Psoas muscle (tissue), 8 donors: ENCODE results near the gene TRPM6. TPM values are rescaled to one million over a fixed set of nuclear protein-coding genes. Genes with fewer than 3 reads are reported as not detected.

Source experiments
- ATAC-seq, 4 donors: fragments of 200-7000 bp; cut with Tn5 transposase; one replicate each; pipeline ENCODE4 v1.9.1; 2020; ENCODE audit warnings: moderate library complexity in 3 of 4, mild to moderate bottlenecking in 2 of 4
- DNase-seq, 2 donors: peaks; one replicate each; pipeline ENCODE4 v3.0.0-alpha.2; 2020
- H3K27ac ChIP-seq: fragments of 200-600 bp; one replicate; pipeline ENCODE4 v1.8.0; 2022
- H3K27me3 ChIP-seq, 3 donors: fragments of 200-600 bp in 1 of 3; one replicate each; pipeline versions ENCODE4 v1.6.1 to v1.8.0; 2013 to 2022; ENCODE audit warnings: low read length in 2 of 3, mild to moderate bottlenecking in 2 of 3, moderate library complexity in 1 of 3; ENCODE audit not compliant: insufficient read depth in 3 of 3
- H3K36me3 ChIP-seq, 2 donors: fragments of 200-600 bp in 1 of 2; one replicate each; pipeline versions ENCODE4 v1.6.1 to v1.8.0; 2013 to 2022; ENCODE audit warnings: low read depth in 1 of 2, mild to moderate bottlenecking in 1 of 2, moderate library complexity in 1 of 2; ENCODE audit not compliant: insufficient read depth in 1 of 2
- H3K4me1 ChIP-seq: fragments of 200-600 bp; one replicate; pipeline ENCODE4 v1.8.0; 2022
- H3K4me3 ChIP-seq: fragments of 200-600 bp; one replicate; pipeline ENCODE4 v1.8.0; 2022; ENCODE audit warnings: mild to moderate bottlenecking
- H3K9me3 ChIP-seq: fragments of 200-600 bp; one replicate; pipeline ENCODE4 v1.8.0; 2022
- WGBS, 3 donors: extraction: QIAGEN DNeasy Blood & Tissue Kit; methylation state at CpG; one replicate each; pipeline versions ENCODE4 v1.1.6 to v1.1.7; 2013; 5-methylcytosine and 5-hydroxymethylcytosine counted together
- intact Hi-C, 2 donors: fragments of 100-400 bp; cut with DNase I; formaldehyde crosslinking; loops; one replicate each; pipeline versions ENCODE4 v1.11.0 to v1.14.2; 2022
- polyA plus RNA-seq, 3 donors: library from polyadenylated mRNA; stranded (reverse); fragments of 200-250 nt; gene quantifications; one replicate each; pipeline ENCODE4 v1.2.3, GENCODE V29; 2013
- total RNA-seq, 4 donors: library from RNA; stranded (reverse); fragmentation: NEBNext Ultra II Directional in 2 of 4; extraction: Animal tissue kit (Norgen Biotek cat#: 25700) in 2 of 4; gene quantifications; one replicate each; pipeline versions ENCODE4 v1.2.1 to v1.2.4, GENCODE V29; 2021 to 2023
- TF ChIP-seq, protein P1 (sequence below): fragments of 200-600 bp; IDR thresholded peaks from one replicate; pipeline ENCODE4 v1.8.0; 2022; ENCODE audit warnings: antibody characterized with exemption
- donor health status: healthy with polysubstance abuse.
- donor health status: DM: no; HTN: no; CAD: no; lungs with moderate emphysema.
- donor health status: Bipolar disorder and iron deficiency.
- donor health status: healthy.
- donor health status: DM: yes; HTN: yes; CAD: no.
- donor health status: DM: no; HTN: no; CAD: no.
- donor health status: DM: no; HTN: no; CAD: no.
- donor health status: DM: yes; HTN: yes; CAD: no.

TRPM6 gene
- total and polyA plus RNA-seq, 7 donors: 0.04 to 0.27 (median 0.12) TPM; not detected in 1

DNA sequence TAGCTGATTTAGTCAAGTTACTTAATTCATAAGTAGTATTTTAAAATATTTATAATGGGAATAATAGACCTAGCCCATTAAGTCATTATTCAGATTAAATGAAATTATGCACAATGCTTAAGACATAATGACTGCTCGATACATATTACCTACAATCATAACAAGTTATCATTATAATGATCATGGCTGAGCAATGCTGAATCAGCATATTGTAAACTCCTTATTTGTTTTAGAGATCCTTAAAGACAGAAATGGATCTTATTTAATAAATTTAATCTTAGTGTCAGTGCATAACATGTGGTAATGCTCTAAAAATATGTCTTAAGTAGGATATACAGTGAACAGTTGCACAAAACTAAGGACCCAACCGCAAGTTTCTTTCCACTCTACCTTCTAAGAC is 169.0 kb downstream of the TRPM6 start:
- intact Hi-C loops: no loop called here
- 88 to 94% (median 88%) methylated on average over 2 of the region's 2 CpGs for WGBS, 3 donors
- Histone ChIP-seq H3K4me1 (no peaks in the 10 kb centered on the region), H3K27me3 (no peaks in the 10 kb centered on the region), H3K36me3 (no peaks in the 10 kb centered on the region), H3K27ac (no peak overlapping the region), H3K4me3 (no peak overlapping the region), H3K9me3 (no peaks in the 10 kb centered on the region)
- ATAC-seq (no peak), DNase-seq (no peak)
- TF ChIP-seq, protein P1, sequence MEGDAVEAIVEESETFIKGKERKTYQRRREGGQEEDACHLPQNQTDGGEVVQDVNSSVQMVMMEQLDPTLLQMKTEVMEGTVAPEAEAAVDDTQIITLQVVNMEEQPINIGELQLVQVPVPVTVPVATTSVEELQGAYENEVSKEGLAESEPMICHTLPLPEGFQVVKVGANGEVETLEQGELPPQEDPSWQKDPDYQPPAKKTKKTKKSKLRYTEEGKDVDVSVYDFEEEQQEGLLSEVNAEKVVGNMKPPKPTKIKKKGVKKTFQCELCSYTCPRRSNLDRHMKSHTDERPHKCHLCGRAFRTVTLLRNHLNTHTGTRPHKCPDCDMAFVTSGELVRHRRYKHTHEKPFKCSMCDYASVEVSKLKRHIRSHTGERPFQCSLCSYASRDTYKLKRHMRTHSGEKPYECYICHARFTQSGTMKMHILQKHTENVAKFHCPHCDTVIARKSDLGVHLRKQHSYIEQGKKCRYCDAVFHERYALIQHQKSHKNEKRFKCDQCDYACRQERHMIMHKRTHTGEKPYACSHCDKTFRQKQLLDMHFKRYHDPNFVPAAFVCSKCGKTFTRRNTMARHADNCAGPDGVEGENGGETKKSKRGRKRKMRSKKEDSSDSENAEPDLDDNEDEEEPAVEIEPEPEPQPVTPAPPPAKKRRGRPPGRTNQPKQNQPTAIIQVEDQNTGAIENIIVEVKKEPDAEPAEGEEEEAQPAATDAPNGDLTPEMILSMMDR: no peak

DNA sequence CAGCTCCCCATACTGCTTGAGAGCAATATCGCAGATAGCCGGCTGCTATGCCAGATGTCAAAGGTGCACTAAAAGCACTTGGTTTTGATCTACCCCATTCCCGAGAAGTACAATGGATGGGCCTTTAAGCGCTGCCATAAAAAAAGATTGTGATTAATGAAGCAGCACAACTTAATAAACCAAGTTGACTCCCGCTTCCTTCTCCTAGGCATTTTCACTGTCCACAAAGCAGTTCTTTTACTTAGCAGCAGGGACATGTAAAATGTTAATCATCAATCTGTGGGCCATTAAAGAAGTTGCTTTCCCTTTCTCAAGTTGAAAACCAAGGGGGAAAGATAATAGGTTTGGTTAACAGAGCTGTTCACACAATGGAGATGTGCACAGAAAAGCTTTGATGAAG is 176.4 kb downstream of the TRPM6 start:
- Histone ChIP-seq H3K27me3 (no peaks in the 10 kb centered on the region), H3K36me3 (no peaks in the 10 kb centered on the region), H3K9me3 (no peaks in the 10 kb centered on the region), H3K4me1 (no peaks in the 10 kb centered on the region), H3K27ac (no peak overlapping the region), H3K4me3 (no peak overlapping the region)
- ATAC-seq: no peak
- TF ChIP-seq, protein P1: no peak
- DNase-seq: no peak
- 52 to 66% (median 60%) methylated on average over 5 of the region's 5 CpGs for WGBS, 3 donors
- intact Hi-C loops: no loop called here

DNA sequence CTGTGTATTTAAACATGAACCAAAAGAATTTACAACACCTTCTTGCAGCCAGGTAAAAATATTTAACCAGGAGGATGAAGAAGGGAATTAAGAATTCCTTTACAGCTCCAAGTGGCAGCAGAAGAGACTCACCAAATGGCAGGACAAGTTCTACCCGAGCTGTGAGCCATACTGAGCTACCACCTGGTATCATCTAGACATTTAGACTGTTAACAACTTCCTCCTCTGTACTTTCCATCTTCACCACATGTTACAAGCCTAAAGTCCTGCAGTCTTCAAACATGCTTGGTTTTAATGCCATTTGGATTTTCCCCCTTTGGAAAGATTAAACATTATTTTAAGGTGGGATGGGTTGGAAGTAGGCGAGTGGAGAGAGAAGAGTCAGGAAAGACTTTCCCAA is 190.2 kb downstream of the TRPM6 start:
- Histone ChIP-seq H3K27ac (no peak overlapping the region), H3K9me3 (no peaks in the 10 kb centered on the region), H3K36me3 (no peaks in the 10 kb centered on the region), H3K4me1 (no peaks in the 10 kb centered on the region), H3K27me3 (no peaks in the 10 kb centered on the region), H3K4me3 (no peak overlapping the region)
- TF ChIP-seq, protein P1: no peak
- DNase-seq (no peak), ATAC-seq (no peak)
- intact Hi-C loops: no loop called here
- WGBS, 3 donors: 52 to 56% (median 53%) methylated on average over 2 of the region's 2 CpGs

DNA sequence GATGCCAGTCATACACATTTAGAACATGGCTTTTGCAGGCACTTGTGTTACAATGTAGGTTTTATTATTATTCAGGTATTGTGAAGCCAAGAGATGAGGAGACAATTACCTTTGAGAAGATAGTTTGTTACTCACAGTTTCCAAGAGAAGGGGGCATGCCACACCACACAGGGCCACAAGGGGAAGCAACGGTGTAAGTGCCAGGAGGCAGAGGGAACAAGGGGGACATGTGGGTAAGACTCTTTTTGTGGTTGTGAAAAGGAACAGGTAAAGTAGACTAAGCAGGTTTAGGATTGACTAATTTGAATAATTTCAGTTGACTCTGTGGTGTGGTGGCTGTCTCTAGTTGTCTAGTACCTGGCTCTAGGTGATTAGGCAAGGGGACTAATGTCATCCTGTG is 191.2 kb downstream of the TRPM6 start:
- Histone ChIP-seq H3K27ac (no peak overlapping the region), H3K4me3 (no peak overlapping the region), H3K36me3 (no peaks in the 10 kb centered on the region), H3K27me3 (no peaks in the 10 kb centered on the region), H3K9me3 (no peaks in the 10 kb centered on the region), H3K4me1 (no peaks in the 10 kb centered on the region)
- intact Hi-C loops: no loop called here
- DNase-seq: no peak
- WGBS, 3 donors: 58 to 79% (median 77%) methylated on average over 1 of the region's 1 CpG
- ATAC-seq: no peak
- TF ChIP-seq, protein P1: no peak

DNA sequence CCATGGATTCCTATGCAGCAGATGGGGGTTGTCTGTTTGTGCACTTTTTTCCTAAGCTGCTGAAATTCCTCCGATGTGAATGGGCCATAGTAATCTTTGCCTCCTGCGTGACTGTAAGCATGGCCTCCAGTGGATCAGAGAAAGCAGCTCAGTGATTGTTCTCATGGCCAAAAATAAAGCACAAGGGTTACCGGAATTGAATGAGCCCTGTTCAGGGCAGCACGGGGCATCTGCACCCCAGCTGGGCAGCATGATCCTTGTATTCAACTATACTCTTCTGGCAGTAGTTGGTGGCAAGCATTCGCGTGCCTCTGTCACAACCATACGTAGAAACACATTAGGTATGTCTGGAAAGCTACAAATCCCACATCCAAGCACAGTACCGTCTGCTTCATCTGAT is 196.7 kb downstream of the TRPM6 start:
- no peaks in the 10 kb centered on the region for H3K36me3 ChIP-seq
- H3K4me1 ChIP-seq: no peaks in the 10 kb centered on the region
- no peak for DNase-seq
- intact Hi-C loops: no loop called here
- no peaks in the 10 kb centered on the region for H3K27me3 ChIP-seq
- WGBS, 3 donors: 57 to 59% (median 58%) methylated on average over 8 of the region's 8 CpGs
- H3K27ac ChIP-seq: no peak overlapping the region
- TF ChIP-seq, protein P1: no peak
- ATAC-seq: no peak
- H3K4me3 ChIP-seq: no peak overlapping the region
- H3K9me3 ChIP-seq: no peaks in the 10 kb centered on the region
